Kidney (tissue), 14 donors: ENCODE data around the gene DFFA. TPM values are rescaled to one million over a fixed set of nuclear protein-coding genes. Genes with fewer than 3 reads are reported as not detected.
A peak's percentile ranks its signal among the peaks of the same experiment; 100 is the strongest.
"Not testable (repeated sequence)": the region's sequence is repeated elsewhere in the genome, so short reads cannot be mapped to it uniquely, and the experiment has no call there.

ENCODE experiments used
- DNase-seq, 5 donors: peaks; one replicate each; pipeline ENCODE4 v3.0.0-alpha.2; 2013 to 2020
- FAIRE-seq: peaks from 2 replicates; lab custom pipeline; 2012; peaks lifted over from hg19 to GRCh38; lab: Jason Lieb, UNC
- H3K27ac ChIP-seq, 2 donors: one replicate each; pipeline ENCODE4 v1.7.0; 2013; ENCODE audit warnings: low read depth in 2 of 2, low read length in 2 of 2, inconsistent platforms in 1 of 2
- H3K27me3 ChIP-seq: one replicate; pipeline ENCODE4 v1.7.1; 2013; ENCODE audit warnings: low read length, inconsistent platforms; ENCODE audit not compliant: control insufficient read depth, insufficient read depth
- H3K36me3 ChIP-seq, 3 donors: one replicate each; pipeline versions ENCODE4 v1.7.0 to v1.7.1; 2013; ENCODE audit warnings: low read length in 3 of 3, control low read depth in 1 of 3, inconsistent platforms in 1 of 3; ENCODE audit not compliant: insufficient read depth in 3 of 3, control insufficient read depth in 2 of 3
- H3K4me1 ChIP-seq, 3 donors: one replicate each; pipeline versions ENCODE4 v1.7.0 to v1.7.1; 2013; ENCODE audit warnings: low read length in 3 of 3, inconsistent platforms in 1 of 3, low read depth in 1 of 3; ENCODE audit not compliant: control insufficient read depth in 2 of 3, insufficient read depth in 2 of 3
- H3K4me3 ChIP-seq, 3 donors: one replicate each; pipeline versions ENCODE4 v1.7.0 to v1.8.1; 2013; ENCODE audit warnings: low read length in 3 of 3, control low read depth in 1 of 3, inconsistent platforms in 1 of 3
- H3K9ac ChIP-seq, 3 donors: one replicate each; pipeline versions ENCODE4 v1.7.0 to v1.7.1; 2013; ENCODE audit warnings: low read length in 3 of 3, control low read depth in 1 of 3, inconsistent platforms in 1 of 3
- H3K9me3 ChIP-seq, 3 donors: one replicate each; pipeline versions ENCODE4 v1.7.0 to v1.7.1; 2013; ENCODE audit warnings: low read length in 3 of 3, control low read depth in 1 of 3, inconsistent platforms in 1 of 3; ENCODE audit not compliant: control insufficient read depth in 2 of 3, insufficient read depth in 1 of 3
- CTCF ChIP-seq: IDR thresholded peaks from 3 replicates; pipeline ENCODE4 v1.5.1; 2012; ENCODE audit warnings: mild to moderate bottlenecking, moderate library complexity, borderline replicate concordance; ENCODE audit not compliant: insufficient read depth; ENCODE audit errors: extremely low read depth
- intact Hi-C: fragments of 100-400 bp; cut with DNase I; formaldehyde crosslinking; loops from one replicate; pipeline ENCODE4 v1.11.1; 2022
- polyA plus RNA-seq: library from polyadenylated mRNA; stranded (reverse); fragments of 350-450 nt; fragmentation: Illumina TruSeq; extraction: RNeasy Lipid Tissue Mini Kit (QIAGEN cat#74804); gene quantifications from one replicate; pipeline ENCODE4 v1.2.3, GENCODE V29; 2014; ENCODE audit warnings: low read depth, low replicate concordance; ENCODE audit not compliant: insufficient read depth
- total RNA-seq: library from RNA; stranded (reverse); fragmentation: NEBNext Ultra II Directional; extraction: Animal tissue kit (Norgen Biotek cat#: 25700); gene quantifications from one replicate; pipeline ENCODE4 v1.2.1, GENCODE V29; 2021
- donor health status: control.
- donor health status: control.
- donor health status: control.
- donor health status: control.
- donor health status: control.
- donor health status: DM: yes; HTN: yes; CAD: no.
- donor health status: Normal renal cell carcinoma (clear cell type).

Gene DFFA
- total and polyA plus RNA-seq, 2 donors from 2014 or later: 27.2 to 33.4 TPM

- Histone ChIP-seq H3K4me1 (peaks cover 3 to 15% (median 9%) of the 10 kb centered on the region in 3 donors), H3K36me3 (no peaks in the 10 kb centered on the region), H3K27me3 (no peaks in the 10 kb centered on the region), H3K9me3 (no peaks in the 10 kb centered on the region), H3K4me3 (peak overlapping the region; percentile 21 to 98 (median 74)), H3K9ac (peak overlapping the region in 2 of 3 donors; percentile 62 to 78), H3K27ac (no peak overlapping the region)
- FAIRE-seq (no peak), DNase-seq (peak in 3 of 5 donors; percentile 22 to 40 (median 35))
- intact Hi-C loops: loop anchor here (10.0 kb wide), 1 partner anchor 55 kb away; no protein-coding TSS in a partner anchor
- no peak for TF ChIP-seq CTCF
Observed at GRCh38 chr1:10429868-10430215, 42.5 kb downstream of the DFFA start.

- Histone ChIP-seq H3K27ac (no peak overlapping the region), H3K36me3 (no peaks in the 10 kb centered on the region), H3K27me3 (no peaks in the 10 kb centered on the region), H3K4me1 (peaks cover 3 to 12% (median 9%) of the 10 kb centered on the region in 3 donors), H3K9ac (no peak overlapping the region), H3K9me3 (no peaks in the 10 kb centered on the region), H3K4me3 (no peak overlapping the region)
- no peak for FAIRE-seq
- no peak for TF ChIP-seq CTCF
- DNase-seq: peak in 2 of 5 donors; percentile 51 to 67
- intact Hi-C loops: loop anchor here (10.0 kb wide), 1 partner anchor 54 kb away; no protein-coding TSS in a partner anchor
Observed at GRCh38 chr1:10428984-10429383, 43.3 kb downstream of the DFFA start.

- H3K9ac ChIP-seq, H3K4me1 ChIP-seq, H3K36me3 ChIP-seq, H3K4me3 ChIP-seq, H3K27me3 ChIP-seq, FAIRE-seq, H3K27ac ChIP-seq, H3K9me3 ChIP-seq: not testable (repeated sequence)
- intact Hi-C loops: loop anchor here (10.0 kb wide), 1 partner anchor 52 kb away; no protein-coding TSS in a partner anchor
- DNase-seq: peak in 1 of 5 donors; percentile 41
Observed at GRCh38 chr1:10426535-10426848, 45.8 kb downstream of the DFFA start.

DNA sequence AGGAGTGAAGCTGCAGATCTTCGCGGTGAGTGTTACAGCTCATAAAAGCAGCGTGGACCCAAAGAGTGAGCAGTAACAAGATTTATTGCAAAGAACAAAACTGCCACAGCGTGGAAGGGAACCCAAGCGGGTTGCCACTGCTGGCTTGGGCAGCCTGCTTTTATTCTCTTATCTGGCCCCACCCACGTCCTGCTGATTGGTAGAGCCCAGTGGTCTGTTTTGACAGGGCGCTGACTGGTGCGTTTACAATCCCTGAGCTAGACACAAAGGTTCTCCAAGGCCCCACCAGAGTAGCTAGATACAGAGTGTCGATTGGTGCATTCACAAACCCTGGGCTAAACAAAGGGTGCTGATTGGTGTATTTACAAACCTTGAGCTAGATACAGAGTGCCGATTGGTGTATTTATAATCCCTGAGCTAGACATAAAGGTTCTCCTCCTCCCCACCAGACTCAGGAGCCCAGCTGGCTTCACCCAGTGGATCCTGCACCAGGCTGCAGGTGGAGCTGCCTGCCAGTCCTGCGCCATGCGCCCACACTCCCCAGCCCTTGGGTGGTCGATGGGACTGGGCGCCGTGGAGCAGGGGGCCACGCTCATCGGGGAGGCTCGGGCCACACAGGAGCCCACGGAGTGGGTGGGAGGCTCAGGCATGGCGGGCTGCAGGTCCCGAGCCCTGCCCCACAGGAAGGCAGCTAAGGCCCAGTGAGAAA lies 46.3 kb downstream of the DFFA start:
- intact Hi-C loops: loop anchor here (10.0 kb wide), 1 partner anchor 51 kb away; no protein-coding TSS in a partner anchor
- peak in 3 of 5 donors; percentile 25 to 47 (median 34) for DNase-seq
- not testable (repeated sequence) for H3K4me1 ChIP-seq

More for the DNA sequence above, 46.3 kb downstream of the DFFA start:
- not testable (repeated sequence) for H3K36me3 ChIP-seq, H3K9me3 ChIP-seq, FAIRE-seq, H3K27me3 ChIP-seq, H3K9ac ChIP-seq, H3K4me3 ChIP-seq, H3K27ac ChIP-seq
